Measurements from ENCODE around the gene FUT1. TPM values are rescaled to one million over a fixed set of nuclear protein-coding genes. Genes with fewer than 3 reads are reported as not detected.

FUT1 gene
- polyA plus RNA-seq, 1 experiment, result 0.07 TPM

GRCh38 chr19:48713864-48714755 is 38.3 kb downstream of the FUT1 start:
- H3K9me3 ChIP-seq (ENCODE audit: control insufficient read depth, insufficient read depth, low read length), result peaks cover 5% of the 10 kb centered on the region
- no peaks in the 10 kb centered on the region for H3K27me3 ChIP-seq (ENCODE audit: control insufficient read depth, insufficient read depth, low read length)
- H3K27ac ChIP-seq (ENCODE audit: low read depth, low read length), result peak overlapping the region; percentile 40
- peak; percentile 99 for DNase-seq (ENCODE audit: low read depth, low spot score)
- TF ChIP-seq CTCF (IDR thresholded peaks at IDR 0.05; ENCODE audit: low read depth, low read length), result no peak
- peak overlapping the region; percentile 82 for H3K4me3 ChIP-seq (ENCODE audit: low read depth, low read length)
- ChIA-PET POLR2A (interaction anchor here (0.6 to 1.5 kb wide), 3 partner anchors 11 to 95 kb away, joined by 3 to 5 read pairs (median 4); partner anchors contain the start of genes FUT2 and SPHK2), CTCF (interaction anchor here (1.4 to 2.1 kb wide), 2 partner anchors 14 to 38 kb away, joined by 4 to 7 read pairs; no protein-coding TSS in a partner anchor)

DNA sequence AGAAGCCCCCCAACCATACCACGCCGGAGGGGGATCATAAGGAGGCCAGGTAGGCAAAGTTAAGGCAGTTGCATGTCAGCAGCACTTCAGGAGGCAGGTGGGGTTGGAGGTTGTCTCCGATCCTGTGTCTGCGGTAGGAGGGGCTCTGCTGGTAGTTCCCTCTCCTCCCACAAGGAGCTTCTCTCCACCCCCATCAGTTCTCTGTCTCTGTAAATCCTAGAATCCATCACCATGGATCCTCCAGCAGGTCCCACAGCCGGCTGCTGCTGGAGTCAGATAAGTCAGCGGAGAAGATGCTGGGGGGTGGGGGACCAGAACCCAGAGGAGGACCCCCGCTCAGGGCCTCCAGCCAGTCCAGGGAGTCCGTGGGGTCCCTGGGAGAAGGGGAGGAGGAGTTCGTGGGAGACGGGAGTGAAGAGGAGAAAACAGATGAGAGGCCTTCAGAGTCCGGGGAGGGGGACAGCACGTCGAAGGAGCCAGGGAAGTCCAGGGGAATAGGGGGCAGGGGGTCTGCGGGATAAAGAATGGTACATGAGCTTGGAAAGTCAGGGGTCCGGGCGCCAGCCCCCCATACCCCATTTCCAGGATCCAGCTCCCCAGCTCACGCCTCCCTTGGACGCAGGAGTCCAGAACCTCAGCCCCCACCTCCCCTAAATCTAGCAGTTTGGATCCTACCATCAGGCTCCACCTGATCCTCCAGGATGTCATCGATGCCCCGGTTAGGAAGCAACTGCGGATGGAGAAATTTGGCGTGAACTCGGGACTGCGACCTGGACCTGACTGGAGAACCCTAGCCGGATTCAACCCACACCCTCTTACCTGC is 39.2 kb downstream of the FUT1 start:
- no peak overlapping the region for H3K27ac ChIP-seq (ENCODE audit: low read depth, low read length)
- ChIA-PET POLR2A (interaction anchor here (1.5 kb wide), 1 partner anchor 12 kb away, joined by 5 read pairs; no protein-coding TSS in a partner anchor), CTCF (interaction anchor here (1.4 to 2.1 kb wide), 2 partner anchors 13 to 38 kb away, joined by 4 to 7 read pairs; no protein-coding TSS in a partner anchor)
- peaks cover 5% of the 10 kb centered on the region for H3K9me3 ChIP-seq (ENCODE audit: control insufficient read depth, insufficient read depth, low read length)
- no peak for DNase-seq (ENCODE audit: low read depth, low spot score)
- TF ChIP-seq CTCF (IDR thresholded peaks at IDR 0.05; ENCODE audit: low read depth, low read length), result peak; percentile 48
- peak overlapping the region; percentile 82 for H3K4me3 ChIP-seq (ENCODE audit: low read depth, low read length)
- no peaks in the 10 kb centered on the region for H3K27me3 ChIP-seq (ENCODE audit: control insufficient read depth, insufficient read depth, low read length)

DNA sequence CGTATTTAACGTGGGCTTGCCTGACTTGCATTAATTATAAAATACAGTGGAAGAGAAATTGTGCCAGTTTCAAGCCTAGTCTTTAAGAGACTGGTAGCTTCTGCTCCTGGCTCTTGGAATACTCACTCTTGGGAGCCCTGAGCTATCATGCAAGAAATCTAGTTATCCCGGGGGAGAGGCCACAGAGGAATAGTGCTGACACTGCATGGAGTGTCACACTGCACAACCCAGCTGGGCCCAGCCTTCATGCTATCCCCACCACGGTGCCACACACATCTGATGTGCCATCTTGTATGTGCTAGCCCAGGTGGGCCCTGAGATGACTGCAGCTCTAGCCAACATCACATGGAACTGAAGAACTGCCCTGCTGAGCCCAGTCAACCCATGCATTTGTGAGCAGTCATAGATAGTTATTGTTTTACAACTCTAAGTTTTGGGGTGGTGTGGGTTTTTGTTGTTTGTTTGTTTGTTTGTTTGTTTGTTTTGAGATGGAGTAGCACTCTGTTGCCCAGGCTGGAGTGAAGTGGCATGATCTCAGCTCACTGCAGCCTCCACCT is 41.3 kb downstream of the FUT1 start:
- no peak overlapping the region for H3K4me3 ChIP-seq (ENCODE audit: low read depth, low read length)
- POLR2A ChIA-PET, result interaction anchor here (0.6 kb wide), 1 partner anchor 15 kb away, joined by 3 read pairs; the partner anchor contains the start of gene FUT2
- no peaks in the 10 kb centered on the region for H3K27me3 ChIP-seq (ENCODE audit: control insufficient read depth, insufficient read depth, low read length)
- CTCF ChIA-PET, result interaction anchor here (0.6 kb wide), 1 partner anchor 261 kb away, joined by 3 read pairs; no protein-coding TSS in a partner anchor
- peaks cover 5% of the 10 kb centered on the region for H3K9me3 ChIP-seq (ENCODE audit: control insufficient read depth, insufficient read depth, low read length)
- no peak for TF ChIP-seq CTCF (IDR thresholded peaks at IDR 0.05; ENCODE audit: low read depth, low read length)
- no peak for DNase-seq (ENCODE audit: low read depth, low spot score)
- H3K27ac ChIP-seq (ENCODE audit: low read depth, low read length), result no peak overlapping the region

- Histone ChIP-seq H3K27ac (ENCODE audit: low read depth, low read length) (no peak overlapping the region), H3K4me3 (ENCODE audit: low read depth, low read length) (no peak overlapping the region), H3K27me3 (ENCODE audit: control insufficient read depth, insufficient read depth, low read length) (no peaks in the 10 kb centered on the region), H3K9me3 (ENCODE audit: control insufficient read depth, insufficient read depth, low read length) (peaks cover 8% of the 10 kb centered on the region)
- ChIA-PET POLR2A (no interaction called here), CTCF (no interaction called here)
- no peak for DNase-seq (ENCODE audit: low read depth, low spot score)
- TF ChIP-seq CTCF (IDR thresholded peaks at IDR 0.05; ENCODE audit: low read depth, low read length), result no peak
Observed at GRCh38 chr19:48708471-48708870, 44.0 kb downstream of the FUT1 start.
